ENCODE results near the gene HEATR5A.
"Not testable (repeated sequence)": the region's sequence is repeated elsewhere in the genome, so short reads cannot be mapped to it uniquely, and the experiment has no call there.

Gene HEATR5A

DNA sequence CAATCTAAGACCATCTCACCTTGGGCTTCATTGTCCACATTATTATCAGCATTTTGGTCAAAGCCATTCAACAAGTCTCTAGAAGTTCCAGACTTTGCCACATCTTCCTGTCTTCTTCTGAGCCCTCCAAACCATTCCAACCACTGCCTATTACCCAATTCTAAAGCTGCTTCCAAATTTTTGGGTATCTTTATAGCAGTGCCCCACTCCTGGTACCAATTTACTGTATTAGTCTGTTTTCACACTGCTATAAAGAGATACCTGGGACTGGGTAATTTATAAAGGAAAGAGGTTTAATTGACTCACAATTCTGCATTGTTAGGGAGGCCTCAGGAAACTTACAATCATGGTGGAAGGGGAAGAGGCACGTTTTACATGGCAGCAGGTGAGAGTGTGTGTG lies 89.0 kb downstream of the HEATR5A start:
- not testable (repeated sequence) for DNase-seq

GRCh38 chr14:31329876-31330521 lies 90.4 kb downstream of the HEATR5A start:
- not testable (repeated sequence) for DNase-seq

GRCh38 chr14:31326111-31326510 lies 94.2 kb downstream of the HEATR5A start:
- no peak for DNase-seq

DNA sequence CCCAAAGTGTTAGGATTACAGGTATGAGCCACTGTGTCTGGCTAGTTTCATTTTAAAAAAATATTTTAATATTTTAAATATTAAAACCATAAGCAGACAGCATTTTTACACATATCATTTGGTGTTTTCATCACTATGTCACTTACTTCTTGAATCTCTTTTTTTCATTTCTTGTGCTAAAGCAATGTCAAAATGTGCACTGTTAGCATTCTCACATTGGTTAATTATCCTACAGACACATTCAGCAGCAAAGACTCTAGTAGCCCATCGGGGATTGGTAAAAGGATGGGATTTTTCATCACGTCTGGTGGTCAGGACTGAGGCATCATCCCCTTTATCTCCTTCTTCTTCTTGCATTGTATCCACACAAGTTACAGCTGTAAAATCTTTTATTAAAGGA lies 96.9 kb downstream of the HEATR5A start:
- no peak for DNase-seq

- no peak for DNase-seq
These were observed 99.2 kb downstream of the HEATR5A start for GRCh38 chr14:31320922-31321766.

DNA sequence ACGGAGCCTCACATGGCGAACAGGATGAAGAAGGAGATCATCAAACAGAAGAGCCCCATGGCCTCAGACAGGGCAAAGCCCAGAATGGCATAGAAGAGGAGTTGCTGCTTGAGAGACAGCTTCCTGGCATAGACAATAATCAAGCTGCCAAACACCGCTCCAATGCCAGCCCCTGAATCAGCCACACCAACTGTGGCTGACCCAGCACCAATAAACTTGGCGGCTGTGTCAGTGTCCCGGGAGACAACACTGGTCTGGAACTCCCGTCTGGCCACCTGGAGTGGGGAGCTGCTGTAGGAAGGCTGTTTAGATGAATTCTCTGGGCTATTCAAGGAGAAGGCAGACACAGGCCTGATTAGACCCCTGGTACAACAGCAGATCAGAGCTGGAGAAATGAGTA lies 100.1 kb downstream of the HEATR5A start:
- DNase-seq, result peak in 42 of 58 donors; percentile 0 to 70 (median 16)

- DNase-seq, result no peak
These were observed 100.6 kb downstream of the HEATR5A start for GRCh38 chr14:31319701-31320100.

DNA sequence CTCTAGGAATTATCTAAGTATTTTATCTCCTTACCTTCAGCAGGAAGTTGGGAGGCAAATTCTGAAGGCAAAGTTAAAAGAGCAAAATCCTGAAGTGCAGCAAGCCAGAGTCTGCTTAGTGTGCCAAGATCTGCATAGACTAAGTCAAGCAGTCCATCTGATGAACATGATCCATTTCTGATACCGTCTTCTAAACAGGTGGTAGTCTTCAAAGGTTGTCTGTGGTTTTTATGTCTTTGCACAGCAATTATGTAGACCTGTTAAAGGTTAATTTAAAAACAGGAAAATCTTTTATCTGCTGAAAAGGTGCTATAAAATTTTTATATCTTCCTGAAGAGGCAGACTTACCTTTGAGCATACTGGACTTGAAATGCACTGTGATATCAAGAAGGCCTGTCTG lies 107.4 kb downstream of the HEATR5A start:
- DNase-seq, result no peak

GRCh38 chr14:31312370-31312769 lies 108.0 kb downstream of the HEATR5A start:
- not testable (repeated sequence) for DNase-seq

GRCh38 chr14:31307618-31308017 lies 112.7 kb downstream of the HEATR5A start:
- DNase-seq, result no peak

- DNase-seq, result no peak
These were observed 113.2 kb downstream of the HEATR5A start for GRCh38 chr14:31307198-31307597.

GRCh38 chr14:31303654-31304053 lies 116.7 kb downstream of the HEATR5A start:
- DNase-seq, result no peak

GRCh38 chr14:31300883-31301282 lies 119.5 kb downstream of the HEATR5A start:
- no peak for DNase-seq

DNA sequence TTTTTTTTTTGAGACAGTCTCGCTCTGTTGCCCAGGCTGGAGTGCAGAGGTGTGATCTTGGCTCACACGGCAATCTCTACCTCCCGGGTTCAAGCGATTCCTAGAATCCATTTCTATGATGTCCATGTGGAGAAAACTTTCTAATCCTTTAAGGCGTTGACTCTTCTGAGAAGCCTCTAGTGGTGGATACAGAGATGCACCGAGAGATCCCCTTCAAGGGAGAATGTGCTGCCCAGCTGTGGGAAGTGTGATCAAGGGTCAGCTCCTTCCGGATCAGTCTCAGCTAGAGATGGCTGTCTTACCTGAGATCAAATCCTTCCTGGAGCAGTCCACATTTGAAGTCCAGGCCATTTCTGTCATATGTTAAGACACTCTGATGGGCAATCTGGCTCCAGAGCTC lies 120.1 kb downstream of the HEATR5A start:
- DNase-seq, result no peak

DNA sequence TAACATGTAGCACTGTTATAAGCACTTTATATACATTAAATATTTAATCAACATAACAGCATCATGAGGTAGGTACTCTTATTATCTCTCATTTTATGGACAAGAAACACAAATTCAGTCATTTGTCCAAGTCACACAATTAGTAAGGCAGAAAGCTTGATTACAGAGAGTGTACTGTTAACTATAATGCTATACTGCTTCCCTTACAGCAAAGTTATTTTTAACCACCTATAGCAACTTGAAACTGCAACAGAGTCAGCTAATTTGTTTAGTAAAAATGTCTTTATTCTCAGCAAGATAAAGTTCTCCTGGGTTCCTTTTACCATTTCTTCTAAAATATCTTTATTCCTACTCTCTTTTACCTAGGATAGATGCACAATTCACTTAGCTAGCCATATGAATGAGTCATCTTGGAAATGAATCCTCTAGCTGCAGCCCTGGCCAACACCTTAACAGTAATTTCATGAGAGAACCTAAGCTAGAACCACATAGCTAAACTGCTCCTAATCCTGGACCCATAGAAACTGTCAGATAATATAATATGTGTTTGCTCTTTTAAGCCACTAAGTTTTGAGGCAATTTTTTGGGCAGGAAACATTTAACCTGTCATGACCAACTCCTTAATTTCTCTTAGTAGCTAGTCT lies 122.5 kb downstream of the HEATR5A start:
- DNase-seq, result peak in 1 of 58 donors; percentile 0

GRCh38 chr14:31297112-31297511 lies 123.2 kb downstream of the HEATR5A start:
- no peak for DNase-seq

- no peak for DNase-seq
These were observed 125.5 kb downstream of the HEATR5A start for GRCh38 chr14:31294746-31295405.

DNA sequence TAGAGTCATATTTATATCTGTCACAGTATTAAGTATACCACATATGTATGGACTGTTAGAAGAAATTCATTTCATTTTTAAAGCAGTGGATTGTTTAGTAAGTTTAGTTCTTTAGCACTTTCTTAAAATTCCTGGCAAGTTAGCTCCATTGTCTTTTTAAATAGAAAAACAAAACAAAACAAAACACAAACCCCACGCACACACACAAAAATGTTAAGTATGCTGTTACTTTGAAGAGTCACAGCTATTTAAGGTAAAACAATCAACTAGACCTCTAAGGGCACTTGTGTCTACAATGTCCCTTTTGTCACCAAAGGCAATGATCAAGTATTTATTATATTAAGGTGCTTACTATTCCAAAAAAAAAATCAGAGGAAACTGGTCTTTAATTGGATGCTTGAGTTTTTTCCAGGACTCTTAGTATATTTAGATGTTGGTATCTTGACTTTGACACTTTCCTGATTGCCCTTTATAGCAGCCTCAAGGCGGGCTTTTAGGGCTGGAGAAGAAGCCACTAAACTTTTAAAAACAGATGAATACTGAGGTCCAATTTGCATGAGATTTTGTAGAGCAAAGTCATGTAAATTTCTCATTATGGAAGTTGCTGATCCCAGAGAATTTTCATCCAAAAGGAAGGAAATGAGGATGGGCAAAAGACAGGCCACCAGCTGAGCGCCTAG lies 127.3 kb downstream of the HEATR5A start:
- DNase-seq, result no peak

DNA sequence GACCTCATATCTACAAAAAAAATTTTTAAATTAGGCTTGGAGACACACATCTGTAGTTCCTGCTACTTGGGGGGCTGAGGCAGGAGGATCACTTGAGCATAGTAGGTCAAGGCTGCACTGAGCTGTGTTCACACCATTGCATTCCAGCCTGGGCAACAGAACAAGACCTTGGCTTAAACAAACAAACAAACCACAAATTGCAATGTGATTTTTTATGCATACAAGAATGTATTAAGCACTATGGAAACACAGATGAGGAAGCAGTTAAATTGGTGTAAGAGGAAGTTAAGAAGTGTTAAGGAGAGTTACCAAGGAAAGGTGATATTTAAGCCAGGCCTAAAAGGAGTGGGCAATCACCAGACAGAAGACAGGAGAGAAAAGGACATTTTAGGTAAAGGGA lies 129.1 kb downstream of the HEATR5A start:
- DNase-seq, result no peak

DNA sequence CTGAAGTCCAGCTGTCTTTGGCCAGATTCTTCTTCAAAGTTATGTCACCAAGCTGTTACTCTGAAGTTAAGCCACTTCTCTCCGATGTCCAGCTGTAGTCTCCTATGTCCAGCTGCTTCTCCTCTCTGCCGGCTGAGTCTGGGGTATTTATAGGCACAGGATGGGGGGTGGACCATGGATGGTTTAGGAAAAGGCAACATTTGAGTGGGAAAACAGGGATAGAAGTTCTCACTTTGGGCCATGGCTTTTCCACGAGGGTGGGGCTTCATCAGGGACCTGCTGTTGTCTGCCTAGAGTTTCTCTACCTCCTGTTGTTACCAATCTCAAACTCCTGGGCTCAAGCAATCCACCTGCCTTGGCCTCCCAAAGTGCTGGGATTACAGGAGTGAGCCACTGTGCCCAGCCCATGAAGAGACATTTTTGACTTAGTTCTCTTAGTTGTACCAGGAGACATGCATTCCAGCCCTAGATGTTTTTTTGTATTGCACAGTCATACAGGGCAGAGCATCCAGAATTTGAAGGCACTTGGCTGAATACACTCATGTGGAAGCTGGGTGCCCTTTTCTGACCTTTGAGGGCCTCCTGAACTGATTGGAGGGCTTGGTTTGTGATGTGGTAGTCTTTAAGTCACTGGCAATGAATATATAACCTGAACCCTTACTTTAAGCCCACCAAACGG lies 132.9 kb downstream of the HEATR5A start:
- no peak for DNase-seq
